BLaER1 treated with 17β-estradiol and CSF1 and Interleukin-3, amounts not matched to agents 10 nM and 100 nM (cell line): ENCODE results near the gene CYFIP2.

Experiments
- H3K27ac ChIP-seq, 11 experiments: shearing (Covaris generic); formaldehyde crosslinking; 2 replicates each; pipeline ENCODE4 v1.8.1; 2022
- H3K27me3 ChIP-seq, 11 experiments: shearing (Covaris generic); formaldehyde crosslinking; 2 replicates each; pipeline ENCODE4 v1.8.1; 2022
- H3K36me3 ChIP-seq, 11 experiments: shearing (Covaris generic); formaldehyde crosslinking; 2 replicates each; pipeline ENCODE4 v1.8.1; 2022
- H3K4me1 ChIP-seq, 10 experiments: shearing (Covaris generic); formaldehyde crosslinking; 2 replicates each; pipeline ENCODE4 v1.8.1; 2022
- H3K4me2 ChIP-seq, 11 experiments: shearing (Covaris generic); formaldehyde crosslinking; 2 replicates each; pipeline ENCODE4 v1.8.1; 2022
- H3K4me3 ChIP-seq, 10 experiments: shearing (Covaris generic); formaldehyde crosslinking; 2 replicates each; pipeline ENCODE4 v1.8.1; 2022
- H3K9ac ChIP-seq, 11 experiments: shearing (Covaris generic); formaldehyde crosslinking; 2 replicates each; pipeline ENCODE4 v1.8.1; 2022
- H3K9me3 ChIP-seq, 11 experiments: shearing (Covaris generic); formaldehyde crosslinking; replicated peaks in 1 of 11; 2 replicates each; pipeline ENCODE4 v1.8.1; 2022
- H4K20me1 ChIP-seq, 11 experiments: shearing (Covaris generic); formaldehyde crosslinking; 2 replicates each; pipeline ENCODE4 v1.8.1; 2022
- Cebpa-rat ChIP-seq, 11 experiments: shearing (Covaris generic); IDR thresholded peaks; 2 replicates each; pipeline ENCODE4 v1.8.1; 2022

The CYFIP2 gene

GRCh38 chr5:157431544-157432200, 165.7 kb downstream of the CYFIP2 start:
- Histone ChIP-seq H3K9me3 (peaks cover 0 to 10% (median 5%) of the 10 kb centered on the region in 11 experiments; a peak in 7 of 22 replicates), H4K20me1 (no peaks in the 10 kb centered on the region), H3K27me3 (no peaks in the 10 kb centered on the region), H3K4me3 (no peak overlapping the region), H3K27ac (no peak overlapping the region; a peak in 1 of 22 replicates), H3K36me3 (no peaks in the 10 kb centered on the region), H3K4me1 (peaks cover 0 to 12% (median 0%) of the 10 kb centered on the region in 10 experiments; a peak in 2 of 20 replicates), H3K9ac (no peak overlapping the region), H3K4me2 (no peak overlapping the region)
- TF ChIP-seq Cebpa-rat (IDR thresholded peaks at IDR 0.05): no peak

- peaks cover 0 to 12% (median 0%) of the 10 kb centered on the region in 10 experiments; a peak in 2 of 20 replicates for H3K4me1 ChIP-seq
- no peak overlapping the region for H3K4me2 ChIP-seq
- no peak for TF ChIP-seq Cebpa-rat (IDR thresholded peaks at IDR 0.05)
- H3K9me3 ChIP-seq: peaks cover 0 to 10% (median 5%) of the 10 kb centered on the region in 11 experiments; a peak in 7 of 22 replicates
- H3K9ac ChIP-seq: no peak overlapping the region
- no peaks in the 10 kb centered on the region for H3K36me3 ChIP-seq
- no peaks in the 10 kb centered on the region for H4K20me1 ChIP-seq
- H3K27me3 ChIP-seq: no peaks in the 10 kb centered on the region
- H3K4me3 ChIP-seq: no peak overlapping the region
- no peak overlapping the region for H3K27ac ChIP-seq
These were observed 168.2 kb downstream of the CYFIP2 start for GRCh38 chr5:157434096-157434495.

GRCh38 chr5:157443041-157443549, 177.2 kb downstream of the CYFIP2 start:
- H3K4me1 ChIP-seq: no peaks in the 10 kb centered on the region
- no peak overlapping the region for H3K27ac ChIP-seq
- H3K36me3 ChIP-seq: no peaks in the 10 kb centered on the region
- no peaks in the 10 kb centered on the region for H3K9me3 ChIP-seq
- H3K9ac ChIP-seq: no peak overlapping the region
- no peak overlapping the region for H3K4me2 ChIP-seq
- H3K27me3 ChIP-seq: no peaks in the 10 kb centered on the region; a peak in 1 of 22 replicates
- H4K20me1 ChIP-seq: no peaks in the 10 kb centered on the region
- TF ChIP-seq Cebpa-rat (IDR thresholded peaks at IDR 0.05): no peak
- H3K4me3 ChIP-seq: no peak overlapping the region

- H3K9ac ChIP-seq: no peak overlapping the region
These were observed 178.3 kb downstream of the CYFIP2 start for GRCh38 chr5:157444224-157444623.

More at GRCh38 chr5:157444224-157444623, 178.3 kb downstream of the CYFIP2 start:
- H3K9me3 ChIP-seq: no peaks in the 10 kb centered on the region
- H4K20me1 ChIP-seq: no peaks in the 10 kb centered on the region
- H3K36me3 ChIP-seq: no peaks in the 10 kb centered on the region
- H3K27me3 ChIP-seq: no peaks in the 10 kb centered on the region; a peak in 1 of 22 replicates
- TF ChIP-seq Cebpa-rat (IDR thresholded peaks at IDR 0.05): no peak
- no peak overlapping the region for H3K27ac ChIP-seq
- H3K4me2 ChIP-seq: no peak overlapping the region
- no peak overlapping the region for H3K4me3 ChIP-seq
- no peaks in the 10 kb centered on the region for H3K4me1 ChIP-seq
